Calu3 (cell line): ENCODE results near the gene RPS27L. TPM values are rescaled to one million over a fixed set of nuclear protein-coding genes. Genes with fewer than 3 reads are reported as not detected.
"Not testable (repeated sequence)": the region's sequence is repeated elsewhere in the genome, so short reads cannot be mapped to it uniquely, and the experiment has no call there.

Experiments
- BruUV-seq: library from RNA; stranded (reverse); fragments of 400-500 nt; replicated peaks from 2 replicates; lab custom pipeline; 2021; lab: Mats Ljungman, UMichigan
- CTCF ChIA-PET: fragments of 300-600 bp; sonication (Branson Sonifier 250); formaldehyde crosslinking; loops from one replicate; lab custom pipeline; 2022; ENCODE audit warnings: antibody characterized with exemption; lab: Charles Lee
- DNase-seq: peaks from one replicate; pipeline ENCODE4 v3.0.0; 2022
- H3K27ac Mint-ChIP-seq: one replicate; pipeline ENCODE4 v1.8.0; 2022; ENCODE audit warnings: mixed read lengths; ENCODE audit not compliant: unreplicated experiment
- H3K27me3 Mint-ChIP-seq: one replicate; pipeline ENCODE4 v1.8.0; 2022; ENCODE audit warnings: mixed read lengths; ENCODE audit not compliant: unreplicated experiment
- H3K36me3 Mint-ChIP-seq: one replicate; pipeline ENCODE4 v1.8.0; 2022; ENCODE audit warnings: mild to moderate bottlenecking, moderate library complexity, mixed read lengths; ENCODE audit not compliant: insufficient read depth, unreplicated experiment
- H3K4me1 Mint-ChIP-seq: one replicate; pipeline ENCODE4 v1.8.0; 2022; ENCODE audit warnings: mild to moderate bottlenecking, low read depth, mixed read lengths; ENCODE audit not compliant: unreplicated experiment
- H3K4me3 Mint-ChIP-seq: one replicate; pipeline ENCODE4 v1.8.0; 2022; ENCODE audit warnings: mild to moderate bottlenecking, low read depth, moderate library complexity, mixed read lengths; ENCODE audit not compliant: unreplicated experiment
- H3K9me3 Mint-ChIP-seq: one replicate; pipeline ENCODE4 v1.8.0; 2022; ENCODE audit warnings: low read depth, mixed read lengths; ENCODE audit not compliant: unreplicated experiment
- CTCF ChIP-seq: fragments of 200-600 bp; IDR thresholded peaks from one replicate; pipeline ENCODE4 v1.8.0; 2022; ENCODE audit warnings: antibody characterized with exemption; ENCODE audit not compliant: unreplicated experiment
- intact Hi-C: fragments of 100-400 bp; cut with micrococcal nuclease; formaldehyde crosslinking; loops from one replicate; pipeline ENCODE4 v1.10.0; 2022; ENCODE audit not compliant: unreplicated experiment
- total RNA-seq: library from RNA; stranded (reverse); gene quantifications from 2 replicates; pipeline ENCODE4 v1.2.3, GENCODE V29; 2022

Gene RPS27L
- total RNA-seq, 1 experiment from 2014 or later, result 64.4 TPM

DNA sequence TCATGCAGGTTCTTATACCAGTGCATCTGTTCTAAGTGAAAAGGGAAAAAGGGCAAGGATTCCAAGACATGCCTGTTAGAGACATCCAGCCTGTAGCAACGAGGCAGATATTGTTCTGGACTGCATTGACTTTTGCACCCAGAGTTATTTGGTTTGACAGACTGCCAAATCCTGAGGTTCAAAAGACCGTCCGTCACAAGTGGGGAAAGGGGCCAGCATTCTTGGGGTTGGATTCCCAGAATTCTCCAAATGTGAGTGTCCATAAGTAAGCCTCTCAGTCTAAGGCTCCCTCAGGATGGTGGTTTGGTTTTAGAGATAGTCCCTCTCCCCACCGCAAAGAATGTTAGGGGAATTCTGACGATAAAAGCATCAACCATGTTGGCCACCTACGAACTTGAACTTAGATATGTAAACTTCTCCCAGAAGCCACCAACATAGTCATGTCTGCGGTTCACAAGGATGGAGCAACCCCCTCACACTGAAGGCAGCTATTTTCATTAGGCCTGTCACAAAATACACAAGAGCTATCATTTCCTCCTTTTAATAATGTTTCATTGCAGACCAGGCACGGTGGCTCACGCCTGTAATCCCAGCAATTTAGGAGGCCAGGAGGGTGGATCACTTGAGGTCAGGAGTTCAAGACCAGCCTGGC is 49.3 kb downstream of the RPS27L start:
- Mint-ChIP-seq H3K27ac (peak overlapping the region; percentile 14), H3K36me3 (no peaks in the 10 kb centered on the region), H3K9me3 (peaks cover 4% of the 10 kb centered on the region), H3K4me1 (peaks cover 17% of the 10 kb centered on the region), H3K4me3 (no peak overlapping the region), H3K27me3 (no peaks in the 10 kb centered on the region)
- TF ChIP-seq CTCF, result no peak
- CTCF ChIA-PET, result interaction anchor here (0.7 to 1.3 kb wide), 4 partner anchors 28 to 652 kb away, joined by 3 to 5 read pairs (median 4); no protein-coding TSS in a partner anchor
- no TSS peak for BruUV-seq
- intact Hi-C loops, result no loop called here
- peak; percentile 77 for DNase-seq

- BruUV-seq, H3K36me3 Mint-ChIP-seq, H3K9me3 Mint-ChIP-seq, H3K27me3 Mint-ChIP-seq, DNase-seq, H3K27ac Mint-ChIP-seq, intact Hi-C loops, CTCF ChIA-PET, H3K4me3 Mint-ChIP-seq: not testable (repeated sequence)
- peaks cover 17% of the 10 kb centered on the region for H3K4me1 Mint-ChIP-seq
These were observed 51.9 kb downstream of the RPS27L start for GRCh38 chr15:63105354-63105753.

DNA sequence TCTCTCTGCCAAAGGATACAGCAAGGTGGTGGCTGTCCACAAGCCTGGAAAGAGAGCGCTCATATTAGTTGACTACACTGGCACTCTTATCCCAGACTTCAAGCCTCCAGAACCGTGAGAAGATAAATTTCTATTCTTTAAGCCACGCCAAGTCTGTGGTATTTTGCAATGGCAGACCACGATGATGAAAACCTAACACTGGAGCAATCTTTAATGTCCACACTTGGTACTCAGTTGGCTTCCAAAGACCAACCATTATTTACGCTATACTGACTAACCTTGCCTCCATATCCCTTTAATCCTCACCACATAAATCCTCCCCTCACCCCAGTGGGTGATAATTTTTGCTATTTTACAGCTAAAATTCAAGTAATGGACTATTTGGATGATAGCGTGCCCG is 52.5 kb downstream of the RPS27L start:
- CTCF ChIA-PET, result no interaction called here
- H3K4me1 Mint-ChIP-seq, result peaks cover 17% of the 10 kb centered on the region
- H3K36me3 Mint-ChIP-seq, result no peaks in the 10 kb centered on the region
- no peaks in the 10 kb centered on the region for H3K27me3 Mint-ChIP-seq
- no peak overlapping the region for H3K27ac Mint-ChIP-seq
- no TSS peak for BruUV-seq
- DNase-seq, result no peak
- H3K9me3 Mint-ChIP-seq, result peaks cover 4% of the 10 kb centered on the region
- no peak overlapping the region for H3K4me3 Mint-ChIP-seq
- intact Hi-C loops, result no loop called here
- no peak for TF ChIP-seq CTCF

DNA sequence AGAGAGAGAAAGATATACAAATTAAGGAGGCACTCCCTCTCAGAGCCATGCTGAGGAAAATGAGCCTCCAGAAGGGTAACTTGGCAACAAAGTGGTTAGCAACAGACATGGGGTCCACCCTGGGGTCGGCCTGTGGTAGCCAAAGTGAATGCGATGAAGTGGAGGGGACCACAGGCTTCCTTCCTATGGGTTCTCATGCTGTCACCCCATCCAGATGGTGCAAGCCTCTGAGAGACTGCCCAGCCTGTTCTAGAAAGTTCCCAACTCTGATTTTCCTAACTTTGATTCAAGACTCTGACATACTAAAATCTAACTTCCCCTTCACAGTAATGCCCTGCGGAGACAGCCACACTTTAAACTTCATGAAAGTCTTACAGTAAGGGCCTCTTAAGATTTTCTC is 53.9 kb downstream of the RPS27L start:
- H3K9me3 Mint-ChIP-seq, result no peaks in the 10 kb centered on the region
- H3K4me3 Mint-ChIP-seq, result no peak overlapping the region
- DNase-seq, result no peak
- H3K27me3 Mint-ChIP-seq, result no peaks in the 10 kb centered on the region
- CTCF ChIA-PET, result no interaction called here
- no peak overlapping the region for H3K27ac Mint-ChIP-seq
- BruUV-seq, result no TSS peak
- no peaks in the 10 kb centered on the region for H3K36me3 Mint-ChIP-seq
- H3K4me1 Mint-ChIP-seq, result peaks cover 6% of the 10 kb centered on the region
- no peak for TF ChIP-seq CTCF
- intact Hi-C loops, result no loop called here

- H3K9me3 Mint-ChIP-seq, BruUV-seq, CTCF ChIA-PET, H3K4me1 Mint-ChIP-seq, H3K27me3 Mint-ChIP-seq, H3K27ac Mint-ChIP-seq, H3K4me3 Mint-ChIP-seq, DNase-seq, intact Hi-C loops, H3K36me3 Mint-ChIP-seq: not testable (repeated sequence)
These were observed 57.7 kb downstream of the RPS27L start for GRCh38 chr15:63099581-63099980.

DNA sequence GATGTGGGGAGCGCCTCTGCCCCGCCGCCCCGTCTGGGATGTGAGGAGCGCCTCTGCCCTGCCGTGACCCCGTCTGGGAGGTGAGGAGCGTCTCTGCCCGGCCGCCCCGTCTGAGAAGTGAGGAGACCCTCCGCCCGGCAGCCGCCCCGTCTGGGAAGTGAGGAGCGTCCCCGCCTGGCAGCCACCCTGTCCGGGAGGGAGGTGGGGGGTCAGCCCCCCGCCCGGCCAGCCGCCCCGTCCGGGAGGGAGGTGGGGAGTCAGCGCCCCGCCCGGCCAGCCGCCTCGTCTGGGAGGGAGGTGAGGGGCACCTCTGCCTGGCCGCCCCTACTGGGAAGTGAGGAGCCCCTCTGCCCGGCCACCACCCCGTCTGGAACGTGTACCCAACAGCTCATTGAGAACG is 58.4 kb downstream of the RPS27L start:
- DNase-seq, CTCF ChIA-PET, H3K27ac Mint-ChIP-seq, H3K36me3 Mint-ChIP-seq, H3K9me3 Mint-ChIP-seq, H3K4me1 Mint-ChIP-seq, H3K4me3 Mint-ChIP-seq, BruUV-seq, intact Hi-C loops, H3K27me3 Mint-ChIP-seq: not testable (repeated sequence)
